Astrocyte of the hippocampus (primary cell): ENCODE measurements around the gene ATF5.
"Not testable (repeated sequence)": the region's sequence is repeated elsewhere in the genome, so short reads cannot be mapped to it uniquely, and the experiment has no call there.

ENCODE experiments used
- DNase-seq: peaks from one replicate; pipeline ENCODE4 v3.0.0; 2011; ENCODE audit warnings: low read depth, low spot score

Gene ATF5

DNA sequence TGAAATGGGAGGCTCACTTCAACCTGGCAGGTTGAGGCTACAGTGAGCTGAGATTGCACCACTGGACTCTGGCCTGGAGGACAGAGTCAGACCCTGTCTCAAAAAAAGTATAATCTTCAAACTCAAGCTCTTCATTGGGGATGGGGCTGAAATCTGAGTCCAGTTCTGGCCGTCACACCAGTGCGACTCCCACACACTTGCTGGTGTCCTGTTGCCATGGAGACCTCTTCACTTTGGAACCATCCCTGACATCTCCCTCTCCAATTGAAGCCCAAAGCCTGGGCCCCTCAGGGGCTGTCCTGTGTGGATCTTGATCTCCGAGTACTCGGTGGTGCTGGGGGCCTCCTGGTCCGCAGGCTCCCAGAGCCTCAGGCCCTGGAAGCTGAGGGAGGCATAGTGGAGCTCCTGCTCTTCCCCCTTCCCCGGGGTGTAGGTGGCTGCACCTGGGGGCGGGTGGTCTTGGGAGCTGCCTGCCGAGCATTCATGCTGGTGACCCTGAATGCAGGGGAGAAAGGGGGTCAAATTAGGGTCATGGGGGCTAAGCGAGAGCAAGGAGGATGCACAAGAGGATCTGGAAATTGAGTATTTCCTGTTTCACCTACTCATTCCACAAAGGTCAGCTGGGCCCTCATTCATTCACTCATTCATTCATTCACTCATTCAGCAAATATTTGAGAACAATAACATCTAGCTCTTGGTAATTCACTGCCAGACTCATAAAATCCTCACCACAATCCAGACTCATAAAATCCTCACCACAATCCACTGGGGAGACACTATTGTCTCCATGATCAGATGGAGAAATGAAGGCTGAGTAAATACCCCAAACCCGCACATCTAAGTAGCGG lies 21.0 kb downstream of the ATF5 start:
- DNase-seq, result no peak

DNA sequence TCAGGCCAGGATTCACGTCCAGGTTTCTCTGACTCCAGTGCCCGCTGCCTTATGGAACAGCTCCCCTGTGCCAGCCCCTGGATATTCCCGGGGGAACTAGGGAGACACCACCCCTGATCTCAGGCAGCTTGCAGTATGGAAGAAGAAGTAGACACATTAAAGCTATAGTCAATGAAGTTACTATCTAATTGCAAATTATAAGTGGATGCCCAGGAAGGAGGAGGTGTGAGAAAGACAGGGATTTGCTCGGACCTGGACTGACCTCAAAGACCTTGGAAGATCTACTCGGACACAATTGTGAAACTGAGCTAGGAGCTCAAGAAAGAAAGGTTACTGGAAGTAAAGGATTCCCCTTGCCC lies 21.6 kb downstream of the ATF5 start:
- DNase-seq, result no peak

DNA sequence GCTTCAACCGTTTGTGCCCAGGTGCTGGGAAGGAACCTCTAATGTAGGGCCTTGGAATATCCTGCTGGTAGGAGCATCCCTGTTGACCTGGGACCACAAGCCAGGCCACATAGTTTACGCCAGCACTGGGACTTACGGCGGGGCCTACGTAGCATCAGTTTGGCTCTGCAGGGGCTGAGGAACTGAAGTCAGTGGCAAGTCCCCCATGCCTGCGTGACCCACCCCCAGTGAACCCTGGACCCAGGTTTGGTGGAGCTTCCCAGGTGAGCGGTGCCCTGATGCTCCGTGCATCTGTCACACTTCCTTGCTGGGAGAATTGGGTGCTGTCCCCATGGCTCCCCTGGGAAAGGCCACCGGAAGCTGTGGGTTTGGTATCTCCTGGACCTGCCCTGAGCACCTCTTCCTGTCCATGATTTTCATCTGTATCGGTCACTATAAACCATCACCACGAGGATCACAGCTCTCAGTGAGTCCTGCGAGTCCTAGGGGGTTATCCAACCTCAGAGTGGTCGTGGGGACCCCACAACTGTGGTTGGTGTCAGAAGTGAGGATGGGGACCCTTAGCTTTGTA lies 22.0 kb downstream of the ATF5 start:
- DNase-seq, result no peak

DNA sequence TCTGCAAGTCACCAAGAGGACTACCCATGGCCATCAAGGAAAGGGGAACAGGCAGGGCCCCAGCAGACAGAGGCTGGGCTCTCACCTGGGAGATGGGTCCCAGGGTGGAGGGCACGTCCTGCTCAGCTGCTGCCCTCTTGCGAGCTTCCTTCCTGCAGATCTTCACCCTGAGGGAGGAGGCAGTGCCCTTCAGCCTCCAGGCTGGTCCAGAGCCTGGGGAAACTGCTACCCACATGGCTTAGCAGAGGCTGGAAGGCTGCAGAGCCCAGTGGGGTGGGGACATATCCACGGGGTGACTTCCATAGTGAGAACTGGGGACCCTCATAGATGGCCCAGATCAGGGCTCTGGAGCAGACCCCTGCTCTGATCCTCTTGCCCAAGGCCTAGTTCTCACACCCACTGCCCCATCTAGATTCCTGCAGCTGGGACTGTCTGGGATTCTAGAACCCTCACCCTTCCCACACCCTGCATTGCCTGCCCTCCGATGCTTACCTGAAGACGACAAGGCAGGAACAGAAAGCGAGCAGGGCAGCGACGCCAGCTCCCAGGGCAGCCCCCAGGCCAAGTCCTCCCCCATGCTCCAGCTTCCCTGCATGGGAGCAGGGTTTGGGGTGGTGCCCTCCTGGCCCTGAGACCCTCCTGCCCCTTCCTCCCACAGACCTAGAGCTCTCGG lies 22.9 kb downstream of the ATF5 start:
- no peak for DNase-seq

DNA sequence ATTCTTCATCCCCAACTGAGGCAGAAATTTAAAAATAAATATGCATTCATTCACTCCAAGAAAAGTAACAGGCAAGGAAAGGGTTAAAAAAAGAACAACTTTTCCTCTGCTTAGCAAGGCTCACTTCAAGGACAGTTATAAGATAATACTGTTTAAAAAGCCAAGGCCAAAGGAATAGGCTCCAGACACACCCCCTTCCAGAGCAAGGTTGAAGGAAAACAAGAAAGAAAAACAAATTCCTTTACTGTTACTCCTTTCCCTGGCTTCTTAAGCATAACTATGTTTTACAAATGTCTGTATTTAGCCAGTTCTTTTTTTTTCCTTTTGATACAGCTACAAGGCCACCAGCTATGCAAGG lies 23.5 kb downstream of the ATF5 start:
- DNase-seq, result no peak

DNA sequence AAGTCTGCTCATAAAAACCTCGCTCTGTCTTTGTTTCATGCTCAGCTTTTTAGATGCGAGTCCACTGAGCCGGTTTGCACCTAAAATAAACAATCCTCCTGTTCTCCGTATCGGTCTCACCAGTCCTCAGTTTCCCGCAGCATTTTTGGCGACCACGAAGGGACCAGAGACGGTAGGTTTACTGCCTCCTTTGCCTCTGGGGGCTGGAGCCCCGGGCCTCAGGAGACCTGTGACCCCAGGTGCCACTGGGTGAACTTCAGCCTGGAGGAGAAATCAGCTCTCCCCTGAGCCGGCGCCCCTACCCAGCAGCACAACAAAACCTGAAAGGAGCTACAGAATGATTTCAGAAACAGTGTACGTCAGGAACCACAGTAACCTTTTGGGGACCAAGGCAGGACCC lies 23.9 kb downstream of the ATF5 start:
- DNase-seq, result no peak

DNA sequence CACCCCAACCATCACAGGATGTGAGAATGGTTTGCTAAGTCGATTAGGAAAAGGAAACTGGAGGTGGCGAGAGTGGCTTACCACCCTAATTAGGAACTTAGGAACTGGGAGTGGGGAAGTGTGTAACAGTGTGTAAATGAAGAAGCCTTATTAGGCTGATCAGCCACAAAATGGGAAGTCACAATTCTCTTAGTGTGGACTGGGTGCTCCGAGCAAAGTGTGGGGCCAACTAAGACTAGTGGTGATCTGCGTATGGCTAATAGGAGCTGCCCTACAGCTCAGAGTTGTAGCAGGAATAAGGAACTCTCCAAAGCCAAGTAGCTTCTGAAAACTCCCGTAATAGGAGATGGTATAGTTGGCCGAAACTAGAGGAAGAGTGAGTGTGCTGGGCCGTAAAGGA lies 24.4 kb downstream of the ATF5 start:
- DNase-seq, result no peak

DNA sequence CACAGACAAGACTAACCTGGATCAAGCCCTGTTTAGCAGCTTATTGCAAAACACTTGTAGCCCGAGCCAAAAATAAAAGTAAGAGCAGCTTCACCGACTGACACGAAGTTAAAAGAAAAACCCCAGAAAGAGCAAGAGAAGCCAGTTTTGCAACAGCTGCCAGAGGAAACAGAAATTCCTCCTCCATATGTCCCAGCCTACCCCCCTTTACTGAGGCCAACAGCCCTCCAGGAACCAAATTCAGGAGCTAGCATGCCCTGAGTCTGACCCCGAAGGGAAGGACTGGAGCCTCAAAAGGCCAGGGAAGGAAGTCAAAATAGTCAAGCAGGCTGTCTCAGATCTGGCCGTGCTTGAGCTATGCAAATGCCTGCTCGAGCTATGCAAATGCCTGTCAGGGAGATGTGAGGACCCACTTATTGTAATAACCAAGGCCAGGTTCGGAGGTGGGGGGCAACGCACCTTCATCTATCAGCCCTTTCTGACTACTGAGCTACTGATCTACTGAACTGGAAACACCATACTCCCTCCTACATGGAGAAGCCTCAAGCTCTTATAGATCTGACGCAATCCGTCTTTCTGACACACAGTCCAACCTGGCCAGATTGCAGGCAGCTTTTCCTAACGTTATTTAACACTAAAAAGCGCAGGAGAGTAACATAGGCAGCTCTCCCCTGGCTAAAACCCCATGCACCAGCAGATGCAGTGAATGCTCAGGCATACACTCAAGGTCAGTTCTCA lies 25.3 kb downstream of the ATF5 start:
- DNase-seq, result no peak

DNA sequence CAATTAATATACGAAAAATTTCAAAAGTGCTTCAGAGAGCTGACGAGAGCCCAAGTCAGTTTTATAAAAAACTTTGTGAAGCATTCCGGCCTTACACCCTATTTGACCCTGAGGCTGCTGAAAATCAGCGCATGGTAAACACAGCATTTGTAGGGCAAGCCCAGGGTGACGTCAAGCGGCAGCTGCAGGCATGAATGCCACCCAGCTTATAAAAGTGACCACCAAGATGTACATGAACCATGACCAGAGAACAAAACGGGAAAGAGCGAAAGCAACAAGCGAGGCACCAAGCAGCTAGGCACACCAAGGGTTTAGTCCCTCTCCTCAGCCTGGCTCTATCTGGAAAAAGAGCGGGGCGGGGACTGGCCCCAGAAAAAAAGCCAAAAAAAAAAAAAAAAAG lies 25.9 kb downstream of the ATF5 start:
- no peak for DNase-seq

DNA sequence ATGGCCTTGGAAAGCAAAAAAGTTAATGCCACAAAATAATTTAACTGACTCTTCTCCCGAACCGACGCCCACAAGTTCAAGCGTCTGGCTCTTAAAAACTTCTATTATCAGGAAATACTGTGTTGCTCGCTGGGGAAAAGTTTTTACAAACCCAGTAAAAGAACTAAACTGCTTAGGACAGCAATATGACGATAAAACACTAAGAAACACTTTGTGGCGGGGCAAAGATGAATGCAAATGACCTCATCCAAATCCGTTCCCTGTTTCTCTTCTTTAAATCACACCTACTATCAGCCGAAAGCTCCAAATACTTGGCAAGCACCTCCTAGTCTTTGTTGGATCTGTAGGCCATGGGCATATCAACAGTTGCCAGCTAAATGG lies 27.1 kb downstream of the ATF5 start:
- DNase-seq, result no peak

DNA sequence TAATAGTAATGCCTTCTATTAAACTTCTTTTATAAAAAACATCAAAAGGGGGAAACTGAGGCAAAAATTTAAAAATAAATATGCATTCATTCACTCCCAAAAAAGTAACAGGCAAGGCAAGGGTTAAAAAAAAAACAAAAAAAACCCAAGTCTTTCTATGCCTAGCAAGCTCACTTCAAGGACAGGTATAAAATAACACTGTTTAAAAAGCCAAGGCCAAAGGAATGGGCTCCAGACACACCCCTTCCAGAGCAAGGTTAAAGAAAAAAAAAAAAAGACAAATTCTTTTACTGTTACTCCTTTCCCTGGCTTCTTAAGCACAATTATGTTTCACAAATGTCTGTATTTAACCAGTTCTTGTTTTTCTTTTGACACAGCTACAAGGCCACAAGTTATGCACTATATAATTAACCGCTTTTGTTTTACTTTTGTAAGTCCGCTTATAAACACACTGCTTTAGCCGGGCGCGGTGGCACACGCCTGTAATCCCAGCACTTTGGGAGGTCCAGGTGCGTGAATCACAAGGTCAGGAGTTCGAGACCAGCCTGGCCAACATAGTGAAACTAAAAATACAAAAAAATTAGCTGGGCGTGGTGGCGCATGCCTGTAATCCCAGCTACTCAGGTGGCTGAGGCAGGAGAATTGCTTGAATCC lies 28.4 kb downstream of the ATF5 start:
- DNase-seq, result no peak

DNA sequence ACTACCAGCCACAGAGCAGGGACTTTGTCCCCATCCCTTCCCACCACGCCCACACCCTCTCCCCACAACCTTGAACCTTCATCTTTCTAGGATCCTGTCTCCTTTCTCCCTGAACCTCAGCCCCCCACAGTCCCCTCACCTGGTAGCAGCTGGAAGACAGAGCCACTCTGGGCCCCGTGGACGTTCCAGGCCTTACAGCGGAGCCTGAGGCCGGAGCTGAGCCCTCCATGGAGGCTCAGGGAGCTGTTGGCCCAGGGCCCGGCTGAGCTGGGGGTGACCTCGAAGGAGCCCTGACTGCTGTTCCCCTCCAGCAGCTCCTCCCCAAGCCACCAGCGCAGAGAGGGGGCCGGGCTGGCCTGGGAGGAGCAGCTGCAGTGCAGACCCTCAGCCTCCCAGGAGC lies 29.1 kb downstream of the ATF5 start:
- DNase-seq, result not testable (repeated sequence)

DNA sequence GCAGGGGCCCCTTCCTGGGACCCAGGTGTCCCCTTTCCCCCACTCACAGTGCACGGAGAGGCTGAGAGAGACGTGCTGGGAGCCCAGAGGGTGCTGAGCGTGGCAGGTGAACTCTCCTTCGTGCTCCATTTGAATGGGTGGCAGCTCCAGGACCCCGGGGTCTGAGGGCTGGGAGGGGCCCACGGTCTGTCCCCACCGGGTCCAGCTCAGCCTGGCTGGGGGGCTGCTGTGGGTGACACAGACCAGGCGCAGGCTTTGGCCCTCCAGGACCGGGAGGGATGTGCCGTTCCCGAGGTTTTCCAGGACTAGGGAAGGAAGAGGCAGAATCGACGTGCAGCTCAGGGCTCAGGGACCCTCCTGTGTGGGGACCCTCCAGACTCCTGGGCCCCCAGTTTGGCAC lies 29.6 kb downstream of the ATF5 start:
- DNase-seq, result not testable (repeated sequence)

DNA sequence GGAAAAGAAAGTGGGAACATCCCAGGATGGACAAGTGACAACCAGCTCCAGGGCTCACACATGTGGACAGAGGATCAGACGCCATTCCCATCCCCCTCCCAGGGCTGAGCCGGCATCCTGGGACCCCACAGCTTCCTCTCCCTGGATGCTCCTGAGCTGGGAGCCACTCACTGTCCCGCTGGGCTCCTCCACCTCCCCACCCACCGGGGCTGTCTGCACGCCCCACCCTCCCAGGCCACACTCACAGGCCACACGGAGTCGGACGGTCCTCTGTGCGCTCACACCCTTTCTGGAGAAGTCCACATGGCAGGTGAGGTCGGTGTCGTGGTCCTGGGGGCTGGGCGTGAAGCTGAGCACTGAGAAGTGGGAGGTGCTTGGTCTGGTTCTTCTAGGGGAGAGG lies 30.9 kb downstream of the ATF5 start:
- DNase-seq, result not testable (repeated sequence)

DNA sequence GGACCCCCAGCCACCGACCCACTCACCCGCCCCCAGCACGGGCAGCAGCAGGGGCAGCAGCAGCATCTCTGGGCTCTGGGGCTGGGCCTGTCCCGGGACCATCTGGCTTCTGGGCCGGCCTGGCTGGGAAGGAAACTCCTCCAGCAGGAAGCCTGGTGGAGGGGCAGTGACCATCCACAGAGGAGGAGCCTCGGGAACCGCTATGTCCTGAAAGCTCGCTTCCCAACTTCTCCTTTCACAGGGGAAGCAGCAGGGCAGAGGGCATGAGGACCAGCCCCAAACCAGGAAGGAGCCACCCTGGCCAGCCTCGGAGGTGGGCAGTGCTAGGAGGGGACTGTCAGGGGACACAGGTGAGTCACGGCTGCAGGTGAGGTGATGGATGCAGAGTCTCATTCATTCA lies 32.0 kb downstream of the ATF5 start, which contains the start of gene SIGLEC11:
TSS of gene SIGLEC11 (minus strand) at position 193 of the 400 bp plus-strand sequence. CDS start at position 102, 91 bp downstream.
- DNase-seq, result not testable (repeated sequence)

DNA sequence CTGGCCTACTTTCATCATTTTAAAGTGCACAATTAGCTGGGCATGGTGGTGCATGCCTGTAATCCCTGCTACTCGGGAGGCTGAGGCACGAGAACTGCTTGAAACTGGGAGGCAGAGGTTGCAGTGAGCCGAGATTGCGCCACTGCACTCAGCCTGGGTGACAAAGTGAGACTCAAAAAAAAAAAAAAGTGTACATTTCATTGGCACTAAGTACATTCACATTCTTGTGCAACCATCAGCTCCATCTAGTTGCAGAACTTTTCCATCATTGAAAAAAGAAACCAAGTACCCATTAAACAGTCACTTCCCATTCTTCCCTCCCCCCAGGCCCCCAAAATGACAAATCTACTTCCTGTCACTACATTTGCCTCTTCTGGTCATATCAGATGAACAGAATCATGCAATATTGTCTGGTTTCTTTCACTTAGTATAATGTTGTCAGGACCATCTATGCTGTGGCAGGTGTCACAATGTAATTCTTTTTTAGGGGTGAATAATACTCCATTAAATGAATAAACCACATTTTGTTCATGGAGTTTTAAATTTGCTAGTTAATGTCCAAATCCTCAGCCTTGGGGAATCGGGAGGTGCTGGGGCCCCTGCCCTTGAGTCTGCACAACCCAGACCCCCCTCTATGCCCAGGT lies 39.4 kb downstream of the ATF5 start:
- DNase-seq, result no peak

DNA sequence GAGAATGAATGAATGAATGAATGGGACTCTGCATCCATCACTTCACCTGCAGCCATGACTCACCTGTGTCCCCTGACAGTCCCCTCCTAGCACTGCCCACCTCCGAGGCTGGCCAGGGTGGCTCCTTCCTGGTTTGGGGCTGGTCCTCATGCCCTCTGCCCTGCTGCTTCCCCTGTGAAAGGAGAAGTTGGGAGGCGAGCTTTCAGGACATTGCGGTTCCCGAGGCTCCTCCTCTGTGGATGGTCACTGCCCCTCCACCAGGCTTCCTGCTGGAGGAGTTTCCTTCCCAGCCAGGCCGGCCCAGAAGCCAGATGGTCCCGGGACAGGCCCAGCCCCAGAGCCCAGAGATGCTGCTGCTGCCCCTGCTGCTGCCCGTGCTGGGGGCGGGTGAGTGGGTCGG lies 40.4 kb downstream of the ATF5 start:
- not testable (repeated sequence) for DNase-seq

DNA sequence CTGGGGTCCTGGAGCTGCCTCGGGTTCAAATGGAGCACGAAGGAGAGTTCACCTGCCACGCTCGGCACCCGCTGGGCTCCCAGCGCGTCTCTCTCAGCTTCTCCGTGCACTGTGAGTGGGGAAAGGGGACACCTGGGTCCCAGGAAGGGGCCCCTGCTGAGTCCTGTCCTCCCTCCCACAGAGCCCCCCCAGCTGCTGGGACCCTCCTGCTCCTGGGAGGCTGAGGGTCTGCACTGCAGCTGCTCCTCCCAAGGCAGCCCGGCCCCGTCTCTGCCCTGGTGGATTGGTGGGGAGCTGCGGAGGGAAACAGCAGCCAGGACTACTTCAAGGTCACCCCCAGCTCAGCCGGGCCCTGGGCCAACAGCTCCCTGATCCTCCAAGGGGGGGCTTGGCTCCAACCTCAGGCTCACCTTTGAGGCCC lies 43.0 kb downstream of the ATF5 start:
- DNase-seq, result no peak

DNA sequence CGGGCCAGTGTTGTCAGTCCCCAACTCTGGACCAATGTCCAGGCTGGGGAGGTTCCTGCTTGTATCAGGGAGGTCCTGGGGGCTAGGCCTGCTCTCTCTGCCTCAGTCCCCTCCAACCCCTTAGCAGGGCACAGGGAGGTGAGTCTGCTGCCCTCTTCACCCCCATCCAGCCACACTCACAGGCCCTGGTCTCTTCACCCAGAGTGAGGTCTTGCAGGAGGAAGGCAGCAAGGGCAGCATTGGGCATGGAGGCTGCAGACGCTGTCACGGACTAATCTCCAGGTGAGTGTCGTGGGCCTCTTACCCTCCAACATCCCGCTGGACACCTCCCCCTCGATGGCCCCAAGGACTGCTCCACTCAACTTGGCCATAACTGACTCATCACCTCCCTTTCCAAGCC lies 43.8 kb downstream of the ATF5 start:
- no peak for DNase-seq

DNA sequence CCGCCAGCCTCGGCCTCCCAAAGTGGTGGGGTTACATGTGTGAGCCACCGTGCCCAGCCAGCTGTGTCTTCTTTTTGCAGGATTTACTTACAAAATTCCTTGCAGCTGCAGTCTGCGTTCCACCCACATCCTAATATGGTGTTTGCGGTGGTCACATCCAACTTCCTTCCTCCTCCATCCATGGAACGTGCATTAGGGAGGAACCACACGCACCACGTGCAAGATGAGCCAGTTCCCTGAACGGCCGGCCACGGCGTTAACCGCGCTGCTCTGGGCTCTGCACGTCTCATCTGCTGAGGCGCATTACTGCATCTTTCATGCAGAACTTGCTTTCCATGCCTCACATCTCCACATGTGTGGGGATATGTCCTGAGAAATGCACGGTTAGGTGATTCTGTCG lies 45.0 kb downstream of the ATF5 start:
- DNase-seq, result no peak

DNA sequence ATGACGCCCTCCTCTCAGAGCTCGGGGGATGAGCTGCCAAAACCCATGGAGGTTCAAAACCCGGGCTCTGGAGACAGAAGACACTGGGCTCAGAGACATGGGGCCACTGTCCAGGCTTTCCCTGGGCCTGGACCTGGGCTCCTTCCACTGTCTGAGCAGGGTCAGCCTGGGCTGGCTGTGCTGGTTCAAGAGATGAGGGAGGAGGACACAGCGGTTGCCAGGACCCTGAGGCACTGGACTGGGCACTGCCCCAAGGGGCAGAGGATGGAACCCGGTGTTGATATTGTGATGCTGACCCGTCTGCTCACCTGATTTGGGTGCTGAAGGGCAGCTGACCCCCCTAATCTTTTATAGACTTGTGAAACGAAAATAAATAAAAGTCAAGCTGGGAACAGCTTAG lies 46.0 kb downstream of the ATF5 start:
- DNase-seq, result no peak
